ENCODE data around the gene MROH7.
A peak's percentile ranks its signal among the peaks of the same experiment; 100 is the strongest.

MROH7 gene

GRCh38 chr1:54649130-54649898 lies 7.7 kb downstream of the MROH7 start:
- DNase-seq (ENCODE audit: extremely low spot score, insufficient read length, low read depth) (no peak), FAIRE-seq (no peak)

- FAIRE-seq (no peak), DNase-seq (ENCODE audit: extremely low spot score, insufficient read length, low read depth) (no peak)
These were observed 8.3 kb downstream of the MROH7 start for GRCh38 chr1:54649921-54650320.

GRCh38 chr1:54650417-54650816 lies 8.8 kb downstream of the MROH7 start:
- FAIRE-seq (no peak), DNase-seq (ENCODE audit: extremely low spot score, insufficient read length, low read depth) (no peak)

DNA sequence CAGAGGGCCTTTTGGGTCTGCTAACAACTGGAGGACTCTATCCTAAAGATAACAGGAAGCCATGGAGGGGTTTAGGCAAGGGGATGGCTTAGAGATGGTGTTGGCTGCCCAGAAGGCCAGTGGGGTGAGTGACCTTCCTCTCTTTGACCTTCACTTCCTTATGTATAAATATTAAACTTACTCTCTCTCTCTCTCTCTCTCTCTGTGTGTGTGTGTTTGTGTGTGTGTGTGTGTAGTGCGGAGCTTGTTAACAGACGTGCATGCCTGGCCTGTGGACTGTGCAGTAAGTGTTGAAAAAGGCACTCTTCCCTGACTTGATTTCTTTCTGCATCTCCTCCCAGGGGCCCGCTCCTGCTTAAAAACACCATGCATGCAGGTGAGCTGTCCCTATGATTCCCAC lies 10.0 kb downstream of the MROH7 start:
- FAIRE-seq (no peak), DNase-seq (ENCODE audit: extremely low spot score, insufficient read length, low read depth) (no peak)

DNA sequence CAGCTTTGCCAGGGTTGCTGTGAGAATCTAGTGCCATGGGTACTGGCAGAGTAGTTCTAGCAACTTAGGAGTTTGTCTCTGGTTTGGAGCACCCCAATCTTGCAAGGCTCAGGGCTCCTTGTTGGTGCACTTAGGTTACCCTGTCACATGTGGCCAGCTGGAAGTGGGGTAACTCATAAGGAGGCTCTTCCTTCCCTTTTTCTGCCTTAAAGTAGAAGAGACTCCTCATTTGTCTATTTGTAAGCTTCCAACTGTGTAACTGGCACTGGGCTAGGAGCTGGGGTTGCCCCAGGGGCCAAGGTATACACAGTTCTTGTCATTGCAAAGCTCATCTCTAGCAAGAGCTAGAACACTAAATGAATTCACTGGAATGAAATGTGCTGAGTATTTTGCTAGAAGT lies 10.6 kb downstream of the MROH7 start:
- FAIRE-seq (no peak), DNase-seq (ENCODE audit: extremely low spot score, insufficient read length, low read depth) (no peak)

DNA sequence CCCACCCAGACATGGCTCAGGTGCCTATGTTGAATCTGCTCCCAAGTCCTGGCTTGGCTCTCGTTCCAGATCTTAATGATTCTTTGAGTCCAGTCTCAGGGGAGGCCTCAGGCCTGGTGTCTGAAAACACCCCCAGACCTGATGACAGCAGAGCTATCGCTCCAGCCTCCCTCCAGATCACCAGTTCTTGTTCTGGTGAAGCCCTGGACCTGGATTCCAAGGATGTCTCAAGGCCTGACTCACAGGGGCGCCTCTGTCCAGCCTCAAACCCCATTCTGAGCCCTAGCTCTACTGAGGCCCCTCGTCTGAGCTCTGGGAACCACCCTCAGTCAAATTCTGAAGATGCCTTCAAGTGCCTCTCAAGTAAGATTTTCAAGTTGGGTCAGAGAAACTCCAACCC lies 11.4 kb downstream of the MROH7 start:
- FAIRE-seq (no peak), DNase-seq (ENCODE audit: extremely low spot score, insufficient read length, low read depth) (no peak)

- no peak for DNase-seq (ENCODE audit: extremely low spot score, insufficient read length, low read depth)
These were observed 16.8 kb downstream of the MROH7 start for GRCh38 chr1:54658164-54658913.

GRCh38 chr1:54663725-54664124 lies 22.1 kb downstream of the MROH7 start:
- FAIRE-seq (no peak), DNase-seq (ENCODE audit: extremely low spot score, insufficient read length, low read depth) (no peak)

More at GRCh38 chr1:54658164-54658913, 16.8 kb downstream of the MROH7 start:
- no peak for FAIRE-seq

- FAIRE-seq (no peak), DNase-seq (ENCODE audit: extremely low spot score, insufficient read length, low read depth) (no peak)
These were observed 22.8 kb downstream of the MROH7 start for GRCh38 chr1:54664364-54664763.

- DNase-seq (ENCODE audit: extremely low spot score, insufficient read length, low read depth), result no peak
- no peak for FAIRE-seq
These were observed 24.3 kb downstream of the MROH7 start for GRCh38 chr1:54665852-54666251.

DNA sequence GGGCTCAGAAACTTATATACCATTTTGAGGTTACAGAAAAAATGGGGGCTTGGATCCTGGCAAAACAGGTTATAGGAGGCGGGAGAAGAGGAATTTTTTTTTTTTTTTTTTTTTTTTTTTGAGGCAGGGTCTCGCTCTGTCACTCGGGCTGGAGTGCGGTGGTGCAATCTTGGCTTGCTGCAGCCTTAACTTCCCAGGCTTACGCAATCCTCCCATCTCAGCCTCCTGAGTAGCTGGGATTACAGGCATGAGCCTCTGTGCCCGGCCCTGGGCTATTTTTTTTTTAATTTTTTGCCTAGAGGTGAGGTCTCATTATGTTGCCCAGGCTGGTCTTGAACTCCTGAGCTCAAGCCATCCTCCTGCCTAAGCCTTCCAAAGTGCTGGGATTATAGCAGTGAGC lies 24.7 kb downstream of the MROH7 start:
- FAIRE-seq, result no peak
- DNase-seq (ENCODE audit: extremely low spot score, insufficient read length, low read depth), result no peak

GRCh38 chr1:54667797-54668196 lies 26.2 kb downstream of the MROH7 start:
- DNase-seq (ENCODE audit: extremely low spot score, insufficient read length, low read depth), result no peak
- FAIRE-seq, result no peak

- DNase-seq (ENCODE audit: extremely low spot score, insufficient read length, low read depth) (no peak), FAIRE-seq (no peak)
These were observed 27.0 kb downstream of the MROH7 start for GRCh38 chr1:54668567-54668966.

DNA sequence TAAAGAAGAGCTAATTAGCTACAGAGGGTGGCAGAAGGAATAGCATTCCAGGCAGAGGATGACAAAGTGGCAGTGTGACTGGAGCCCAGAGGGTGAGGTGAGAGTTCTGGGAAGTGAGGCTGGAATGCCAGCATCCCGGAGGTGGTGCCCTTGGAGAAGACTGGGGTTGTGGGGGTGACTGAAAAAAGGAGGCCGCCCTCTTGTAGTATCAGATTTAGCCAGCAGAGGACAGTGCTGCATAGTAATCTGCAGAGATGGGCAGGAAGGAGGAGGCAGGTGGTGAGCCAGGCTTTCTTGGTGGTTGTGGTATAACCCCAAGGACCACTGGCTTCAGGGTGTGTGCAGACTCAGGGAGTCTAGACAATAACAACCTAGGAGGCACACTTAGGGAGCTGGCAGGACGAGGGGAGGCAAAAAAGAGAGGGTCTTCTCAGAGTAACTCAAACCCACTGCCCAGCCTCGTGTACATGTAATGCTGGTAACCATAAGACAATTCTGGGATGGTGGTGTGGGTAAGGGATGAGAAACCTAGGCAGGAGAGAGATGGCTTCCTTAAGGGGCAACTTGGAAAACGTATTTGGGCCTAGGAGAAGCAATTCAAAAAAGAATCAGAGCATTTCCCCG lies 30.5 kb downstream of the MROH7 start:
- DNase-seq (ENCODE audit: extremely low spot score, insufficient read length, low read depth) (peak; percentile 40), FAIRE-seq (peak; percentile 64)

GRCh38 chr1:54678776-54679643 lies 37.4 kb downstream of the MROH7 start:
- DNase-seq (ENCODE audit: extremely low spot score, insufficient read length, low read depth) (no peak), FAIRE-seq (no peak)

DNA sequence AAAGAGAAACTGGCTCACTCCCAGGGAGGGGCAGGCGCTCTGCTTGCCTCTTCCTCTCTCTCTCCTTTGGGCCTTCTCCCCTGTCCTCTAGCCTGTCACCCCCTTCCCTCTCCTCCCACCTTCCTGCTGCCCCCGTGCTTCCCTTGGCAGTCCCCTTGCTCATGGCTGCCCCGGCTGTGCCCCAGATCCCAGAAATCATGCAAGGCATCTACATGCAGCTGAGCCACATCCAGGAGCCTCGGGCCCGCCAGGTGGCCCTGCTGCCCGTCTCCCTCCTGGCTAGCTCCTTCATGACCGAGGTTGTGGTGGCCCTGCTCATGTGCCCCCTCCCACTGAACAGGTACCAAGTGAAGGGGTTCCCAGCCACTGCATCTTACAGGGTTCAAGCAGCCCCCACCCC lies 38.1 kb downstream of the MROH7 start:
- DNase-seq (ENCODE audit: extremely low spot score, insufficient read length, low read depth) (no peak), FAIRE-seq (no peak)

- no peak for DNase-seq (ENCODE audit: extremely low spot score, insufficient read length, low read depth)
- no peak for FAIRE-seq
These were observed 38.8 kb downstream of the MROH7 start for GRCh38 chr1:54680387-54680786.

- DNase-seq (ENCODE audit: extremely low spot score, insufficient read length, low read depth), result no peak
- no peak for FAIRE-seq
These were observed 39.8 kb downstream of the MROH7 start for GRCh38 chr1:54681358-54681757.

DNA sequence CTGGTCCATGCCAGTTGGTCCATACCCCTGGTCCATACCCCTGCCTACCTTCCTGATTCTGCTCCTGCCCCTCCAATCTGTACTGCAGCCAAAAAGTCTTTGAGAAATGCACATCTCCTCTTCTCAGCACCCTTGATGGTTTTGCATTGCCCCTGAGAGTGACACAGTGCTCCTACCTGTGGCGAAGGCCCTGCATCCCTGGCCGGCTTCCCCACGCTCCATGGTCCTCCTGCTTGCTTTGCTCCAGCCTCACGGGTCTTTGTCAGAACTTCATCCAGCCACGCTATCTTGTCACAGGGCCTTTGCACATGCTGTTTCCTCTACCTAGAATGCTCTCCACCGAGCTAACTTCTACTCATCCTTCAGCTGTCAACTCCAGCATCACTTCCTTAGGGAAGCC lies 41.9 kb downstream of the MROH7 start:
- DNase-seq (ENCODE audit: extremely low spot score, insufficient read length, low read depth) (no peak), FAIRE-seq (no peak)

DNA sequence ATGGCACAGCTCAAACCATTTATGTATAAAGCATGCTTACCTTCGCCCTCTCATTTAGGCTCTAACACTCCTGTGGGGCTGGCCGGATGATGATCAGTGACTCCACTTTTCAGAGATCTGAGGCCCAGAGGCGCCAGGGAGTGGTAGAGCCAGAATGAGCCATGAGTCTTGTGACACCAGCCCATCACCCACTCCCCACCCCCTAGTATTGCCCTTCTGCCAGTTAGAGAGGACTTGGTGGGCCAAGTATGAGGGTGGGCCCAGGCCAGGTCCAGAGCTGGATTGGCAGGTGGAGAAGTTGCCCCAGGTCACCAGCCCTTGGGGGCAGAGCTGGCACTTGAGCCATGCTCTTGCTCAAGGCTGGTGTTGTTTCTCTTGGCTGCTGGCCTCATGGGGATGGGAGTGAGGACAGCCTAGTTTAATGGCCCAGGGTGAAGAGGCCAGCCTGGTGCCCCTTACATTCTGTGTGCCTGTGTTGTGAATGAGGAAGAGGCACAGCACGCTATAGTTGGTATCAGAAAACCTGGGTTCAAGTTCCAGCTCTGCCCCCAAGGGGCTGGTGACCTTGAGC lies 43.8 kb downstream of the MROH7 start:
- DNase-seq (ENCODE audit: extremely low spot score, insufficient read length, low read depth), result no peak
- no peak for FAIRE-seq

All from GM18507 (cell line).